MCF 10A (cell line): ENCODE results near the gene CTSA. TPM values are rescaled to one million over a fixed set of nuclear protein-coding genes. Genes with fewer than 3 reads are reported as not detected.

Source experiments
- Bru-seq: library from RNA; stranded (reverse); fragments of 400-500 nt; gene quantifications from one replicate; lab custom pipeline; 2021; lab: Mats Ljungman, UMichigan
- BruChase-seq, 2 experiments: library from RNA; stranded (reverse); fragments of 400-500 nt; gene quantifications; one replicate each; lab custom pipeline; 2021; lab: Mats Ljungman, UMichigan
- BruUV-seq: library from RNA; stranded (reverse); fragments of 400-500 nt; replicated peaks from 2 replicates; lab custom pipeline; 2021; lab: Mats Ljungman, UMichigan
- CTCF ChIA-PET: fragments of 300-600 bp; sonication (Branson Sonifier 250); formaldehyde crosslinking; extraction: SDS; loops from one replicate; lab custom pipeline; 2021; ENCODE audit warnings: antibody characterized with exemption, inconsistent platforms; lab: Yijun Ruan, JAX
- POLR2A ChIA-PET: fragments of 300-600, 350-650 bp; sonication (Branson Sonifier 250); formaldehyde crosslinking; extraction: SDS; loops from one replicate; lab custom pipeline; 2020; ENCODE audit warnings: antibody characterized with exemption, inconsistent platforms; lab: Yijun Ruan, JAX
- DNase-seq: peaks from one replicate; pipeline ENCODE4 v3.0.0-alpha.2; 2018; ENCODE audit not compliant: unreplicated experiment
- H3K27ac Mint-ChIP-seq: one replicate; pipeline ENCODE4 v1.8.0; 2022; ENCODE audit warnings: mild to moderate bottlenecking, low read depth, mixed read lengths; ENCODE audit not compliant: unreplicated experiment
- H3K27me3 Mint-ChIP-seq: one replicate; pipeline ENCODE4 v1.8.0; 2022; ENCODE audit warnings: mixed read lengths; ENCODE audit not compliant: insufficient read depth, unreplicated experiment
- H3K36me3 Mint-ChIP-seq: one replicate; pipeline ENCODE4 v1.8.0; 2022; ENCODE audit warnings: mild to moderate bottlenecking, moderate library complexity, mixed read lengths; ENCODE audit not compliant: insufficient read depth, unreplicated experiment
- H3K4me1 Mint-ChIP-seq: one replicate; pipeline ENCODE4 v1.8.0; 2022; ENCODE audit warnings: mixed read lengths; ENCODE audit not compliant: insufficient read depth, unreplicated experiment
- H3K4me3 Mint-ChIP-seq: one replicate; pipeline ENCODE4 v1.8.0; 2022; ENCODE audit warnings: mild to moderate bottlenecking, moderate library complexity, mixed read lengths; ENCODE audit not compliant: unreplicated experiment
- H3K9me3 Mint-ChIP-seq: one replicate; pipeline ENCODE4 v1.8.0; 2022; ENCODE audit warnings: mixed read lengths; ENCODE audit not compliant: unreplicated experiment
- intact Hi-C: fragments of 100-400 bp; cut with micrococcal nuclease; formaldehyde crosslinking; loops from 2 replicates; pipeline ENCODE4 v1.14.1; 2022
- long read RNA-seq: library from polyadenylated mRNA; stranded (forward); transcript quantifications from one replicate; pipeline ENCODE4 v2.0.0, GENCODE V29; 2022
- total RNA-seq: library from RNA; stranded (reverse); gene quantifications from 2 replicates; pipeline ENCODE4 v1.2.3, GENCODE V29; 2022
- TF ChIP-seq, protein P1 (sequence below): fragments of 200-600 bp; IDR thresholded peaks from one replicate; pipeline ENCODE4 v1.8.0; 2022; ENCODE audit warnings: antibody characterized with exemption, mild to moderate bottlenecking; ENCODE audit not compliant: unreplicated experiment

The CTSA gene
- 25.3 and 39.1 TPM in 2 replicates for total RNA-seq
- percentile 53 among the genes with signal in this experiment for Bru-seq, nascent RNA
- BruChase-seq, experiment 1, labeled RNA remaining after a 6-hour chase, result percentile 75 among the genes with signal in this experiment
- percentile 66 among the genes with signal in this experiment for BruChase-seq, experiment 2, labeled RNA remaining after a 2-hour chase
- long read RNA-seq, transcript CTSA-203 (14 exons, 1,972 nt), result minor isoform, 10 of 75 reads
- long read RNA-seq, transcript CTSA-204 (15 exons, 2,149 nt), result major isoform, 54 of 75 reads
- long read RNA-seq, partial matches to known transcripts, result 1 of 75 reads
- long read RNA-seq, other reads (novel, unspliced or antisense), result 6 of 75 reads

DNA sequence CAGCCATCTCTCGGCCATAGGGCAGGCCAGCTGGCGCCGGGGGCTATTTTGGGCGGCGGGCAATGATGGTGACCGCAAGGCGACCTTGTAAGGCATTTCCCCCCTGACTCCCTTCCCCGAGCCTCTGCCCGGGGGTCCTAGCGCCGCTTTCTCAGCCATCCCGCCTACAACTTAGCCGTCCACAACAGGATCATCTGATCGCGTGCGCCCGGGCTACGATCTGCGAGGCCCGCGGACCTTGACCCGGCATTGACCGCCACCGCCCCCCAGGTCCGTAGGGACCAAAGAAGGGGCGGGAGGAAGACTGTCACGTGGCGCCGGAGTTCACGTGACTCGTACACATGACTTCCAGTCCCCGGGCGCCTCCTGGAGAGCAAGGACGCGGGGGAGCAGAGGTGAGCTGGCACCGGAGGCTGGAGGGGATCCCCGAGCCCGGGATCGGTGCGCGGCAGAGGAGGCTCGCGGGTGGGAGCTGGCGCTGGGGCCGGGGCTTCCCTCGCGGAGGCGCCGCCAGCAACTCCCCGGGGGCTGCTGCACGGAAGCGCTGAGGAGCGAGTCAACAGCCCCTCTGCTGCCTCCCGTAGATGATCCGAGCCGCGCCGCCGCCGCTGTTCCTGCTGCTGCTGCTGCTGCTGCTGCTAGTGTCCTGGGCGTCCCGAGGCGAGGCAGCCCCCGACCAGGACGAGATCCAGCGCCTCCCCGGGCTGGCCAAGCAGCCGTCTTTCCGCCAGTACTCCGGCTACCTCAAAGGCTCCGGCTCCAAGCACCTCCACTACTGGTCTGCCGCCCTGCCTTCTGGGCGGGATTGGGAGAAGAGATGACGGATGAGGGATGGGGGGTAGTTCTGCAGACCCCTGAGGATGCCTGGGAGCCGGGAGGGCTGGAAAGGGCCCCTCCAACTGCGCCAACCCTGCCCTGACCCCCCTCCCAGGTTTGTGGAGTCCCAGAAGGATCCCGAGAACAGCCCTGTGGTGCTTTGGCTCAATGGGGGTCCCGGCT lies at the start of gene CTSA, which contains the start of gene NEURL2:
CTSA (plus strand) TSS at position 351 of the 999 bp plus-strand sequence; CDS start at position 585, 234 bp downstream.
NEURL2 (minus strand) TSS at position 224 of the 999 bp plus-strand sequence; CDS start at position 7, 217 bp downstream.
- no peaks in the 10 kb centered on the region for H3K27me3 Mint-ChIP-seq
- no peaks in the 10 kb centered on the region for H3K9me3 Mint-ChIP-seq
- intact Hi-C loops, result no loop called here
- ChIA-PET POLR2A (interaction anchor here (0.6 to 6.3 kb wide), 17 partner anchors 9 to 475 kb away, joined by 3 to 74 read pairs (median 6); partner anchors contain the start of genes ACOT8, DNTTIP1, PCIF1 and PIGT), CTCF (interaction anchor here (0.6 to 6.0 kb wide), 12 partner anchors 10 to 716 kb away, joined by 3 to 22 read pairs (median 4); partner anchors contain the start of gene ZSWIM1)
- H3K27ac Mint-ChIP-seq, result peak within 1 kb of the TSS; percentile 86
- H3K36me3 Mint-ChIP-seq, result peaks cover 8% of the 10 kb centered on the region
- TF ChIP-seq, protein P1, sequence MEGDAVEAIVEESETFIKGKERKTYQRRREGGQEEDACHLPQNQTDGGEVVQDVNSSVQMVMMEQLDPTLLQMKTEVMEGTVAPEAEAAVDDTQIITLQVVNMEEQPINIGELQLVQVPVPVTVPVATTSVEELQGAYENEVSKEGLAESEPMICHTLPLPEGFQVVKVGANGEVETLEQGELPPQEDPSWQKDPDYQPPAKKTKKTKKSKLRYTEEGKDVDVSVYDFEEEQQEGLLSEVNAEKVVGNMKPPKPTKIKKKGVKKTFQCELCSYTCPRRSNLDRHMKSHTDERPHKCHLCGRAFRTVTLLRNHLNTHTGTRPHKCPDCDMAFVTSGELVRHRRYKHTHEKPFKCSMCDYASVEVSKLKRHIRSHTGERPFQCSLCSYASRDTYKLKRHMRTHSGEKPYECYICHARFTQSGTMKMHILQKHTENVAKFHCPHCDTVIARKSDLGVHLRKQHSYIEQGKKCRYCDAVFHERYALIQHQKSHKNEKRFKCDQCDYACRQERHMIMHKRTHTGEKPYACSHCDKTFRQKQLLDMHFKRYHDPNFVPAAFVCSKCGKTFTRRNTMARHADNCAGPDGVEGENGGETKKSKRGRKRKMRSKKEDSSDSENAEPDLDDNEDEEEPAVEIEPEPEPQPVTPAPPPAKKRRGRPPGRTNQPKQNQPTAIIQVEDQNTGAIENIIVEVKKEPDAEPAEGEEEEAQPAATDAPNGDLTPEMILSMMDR, result no peak
- H3K4me1 Mint-ChIP-seq, result peaks cover 6% of the 10 kb centered on the region
- BruUV-seq, result TSS peak; percentile 28
- H3K4me3 Mint-ChIP-seq, result peak within 1 kb of the TSS; percentile 95
- DNase-seq, result peak; percentile 89

DNA sequence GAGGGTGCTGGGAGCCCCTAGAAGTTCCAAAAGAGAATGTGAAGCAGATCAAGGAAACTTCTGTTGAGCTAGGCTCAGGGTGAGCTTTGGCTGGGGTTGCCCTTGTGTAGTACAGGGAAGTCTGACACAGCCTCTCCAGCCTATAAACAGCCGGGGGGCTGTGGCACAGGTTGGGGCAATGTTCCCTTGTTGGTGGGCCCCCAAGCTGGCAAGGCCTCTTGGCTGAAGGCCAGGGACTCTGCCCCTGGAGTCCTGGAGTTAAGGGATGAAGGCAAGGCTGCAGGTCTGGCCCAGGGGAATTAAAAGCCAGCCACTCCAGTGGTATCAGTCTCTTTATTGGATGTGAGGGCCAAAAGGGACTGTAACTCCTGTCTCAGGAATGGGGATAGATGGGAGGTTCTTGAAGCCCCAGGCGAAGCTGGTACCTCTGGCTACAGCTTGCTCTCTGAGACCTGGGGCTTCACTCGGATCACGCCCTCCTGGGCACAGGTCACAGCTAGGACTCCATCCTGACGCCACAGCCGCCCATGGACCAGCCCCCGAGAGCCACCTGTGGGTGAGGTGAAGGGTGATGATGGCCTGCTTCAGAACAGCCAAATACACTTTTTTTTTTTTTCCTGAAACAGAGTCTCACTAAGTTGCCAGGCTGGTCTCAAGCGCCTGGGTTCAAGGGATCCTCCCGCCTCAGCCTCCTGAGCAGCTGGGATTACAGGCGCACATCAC lies 49.6 kb upstream of the CTSA start:
- Mint-ChIP-seq H3K4me1 (peaks cover 7% of the 10 kb centered on the region), H3K27ac (peak overlapping the region; percentile 31), H3K27me3 (no peaks in the 10 kb centered on the region), H3K36me3 (peaks cover 65% of the 10 kb centered on the region), H3K9me3 (no peaks in the 10 kb centered on the region), H3K4me3 (no peak overlapping the region)
- TF ChIP-seq, protein P1, result no peak
- ChIA-PET POLR2A (interaction anchor here (0.9 to 1.6 kb wide), 7 partner anchors 8 to 93 kb away, joined by 3 to 8 read pairs (median 3); partner anchors contain the start of genes ACOT8, PCIF1, SNX21 and ZSWIM1), CTCF (interaction anchor here (0.5 to 1.1 kb wide), 2 partner anchors 15 to 1819 kb away, joined by 3 to 4 read pairs; partner anchors contain the start of gene ACOT8)
- DNase-seq, result no peak
- intact Hi-C loops, result no loop called here
- BruUV-seq, result no TSS peak

DNA sequence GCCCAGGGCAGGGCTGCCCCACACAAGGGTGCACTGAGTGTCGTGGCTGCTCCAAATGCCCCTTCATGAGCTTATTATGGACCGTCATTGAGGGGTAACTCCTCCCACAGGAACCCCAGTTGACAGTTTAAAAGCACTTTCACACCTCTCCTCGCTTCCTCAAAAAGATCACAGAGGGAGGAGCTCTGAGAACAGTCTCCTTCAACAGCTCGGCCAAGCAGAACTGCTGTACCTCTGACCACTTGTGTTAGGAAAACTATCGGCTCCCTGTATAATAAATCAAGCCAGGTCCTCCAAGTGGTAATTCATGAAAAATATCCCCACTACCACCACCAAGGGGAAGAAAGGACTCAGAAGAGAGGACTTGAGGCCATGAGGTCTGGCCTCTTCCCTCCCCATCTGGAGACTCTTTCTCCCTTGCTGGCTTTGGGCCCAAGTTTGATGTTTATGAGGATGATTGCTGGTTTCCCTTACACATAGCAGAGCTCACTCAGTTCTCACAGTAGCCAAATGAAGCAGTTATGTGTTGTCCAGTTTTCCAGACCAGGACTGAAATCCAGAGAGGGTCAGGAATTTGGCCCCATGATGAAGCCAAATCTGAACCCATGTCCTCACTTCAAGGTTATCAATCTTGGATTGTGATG lies 48.8 kb upstream of the CTSA start:
- peaks cover 67% of the 10 kb centered on the region for H3K36me3 Mint-ChIP-seq
- H3K27ac Mint-ChIP-seq, result peak overlapping the region; percentile 31
- no peaks in the 10 kb centered on the region for H3K9me3 Mint-ChIP-seq

More for the DNA sequence above, 48.8 kb upstream of the CTSA start:
- Mint-ChIP-seq H3K27me3 (no peaks in the 10 kb centered on the region), H3K4me3 (no peak overlapping the region), H3K4me1 (no peaks in the 10 kb centered on the region)
- no peak for DNase-seq
- intact Hi-C loops, result no loop called here
- BruUV-seq, result TSS peak; percentile 11
- TF ChIP-seq, protein P1, result no peak
- POLR2A ChIA-PET, result interaction anchor here (0.9 to 1.6 kb wide), 7 partner anchors 7 to 246 kb away, joined by 3 to 8 read pairs (median 4); partner anchors contain the start of genes ACOT8, SNX21, ZSWIM1 and ZSWIM3
- CTCF ChIA-PET, result interaction anchor here (0.7 to 2.0 kb wide), 3 partner anchors 14 to 405 kb away, joined by 3 to 6 read pairs (median 3); partner anchors contain the start of gene ACOT8
